HG03039 (cell line): ENCODE results near the gene NCAM1.

Experiments
- ATAC-seq: cut with Tn5 transposase; IDR thresholded peaks from one replicate; pipeline ENCODE4 v1.9.1; 2021; ENCODE audit warnings: mild to moderate bottlenecking, moderate library complexity; ENCODE audit not compliant: unreplicated experiment

Gene NCAM1

DNA sequence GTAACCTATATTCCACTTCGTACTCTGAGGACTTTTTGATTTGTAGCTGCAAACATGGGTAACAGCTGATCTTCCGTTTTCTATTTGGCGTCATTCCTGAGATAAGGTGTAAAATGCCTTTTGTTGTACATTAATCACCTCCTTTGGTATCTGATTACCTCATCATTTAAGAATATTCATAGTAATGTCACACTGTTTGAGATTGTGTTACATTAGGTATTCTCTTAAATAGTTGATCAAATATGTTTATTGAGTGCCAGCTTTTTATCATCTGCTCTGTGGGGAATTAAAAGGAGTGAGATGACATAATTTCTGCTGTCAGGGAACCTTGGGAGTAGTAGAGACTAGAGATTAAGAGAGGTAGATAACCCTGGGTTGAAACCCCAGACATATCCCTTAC lies 5.9 kb downstream of the NCAM1 start:
- no peak for ATAC-seq

DNA sequence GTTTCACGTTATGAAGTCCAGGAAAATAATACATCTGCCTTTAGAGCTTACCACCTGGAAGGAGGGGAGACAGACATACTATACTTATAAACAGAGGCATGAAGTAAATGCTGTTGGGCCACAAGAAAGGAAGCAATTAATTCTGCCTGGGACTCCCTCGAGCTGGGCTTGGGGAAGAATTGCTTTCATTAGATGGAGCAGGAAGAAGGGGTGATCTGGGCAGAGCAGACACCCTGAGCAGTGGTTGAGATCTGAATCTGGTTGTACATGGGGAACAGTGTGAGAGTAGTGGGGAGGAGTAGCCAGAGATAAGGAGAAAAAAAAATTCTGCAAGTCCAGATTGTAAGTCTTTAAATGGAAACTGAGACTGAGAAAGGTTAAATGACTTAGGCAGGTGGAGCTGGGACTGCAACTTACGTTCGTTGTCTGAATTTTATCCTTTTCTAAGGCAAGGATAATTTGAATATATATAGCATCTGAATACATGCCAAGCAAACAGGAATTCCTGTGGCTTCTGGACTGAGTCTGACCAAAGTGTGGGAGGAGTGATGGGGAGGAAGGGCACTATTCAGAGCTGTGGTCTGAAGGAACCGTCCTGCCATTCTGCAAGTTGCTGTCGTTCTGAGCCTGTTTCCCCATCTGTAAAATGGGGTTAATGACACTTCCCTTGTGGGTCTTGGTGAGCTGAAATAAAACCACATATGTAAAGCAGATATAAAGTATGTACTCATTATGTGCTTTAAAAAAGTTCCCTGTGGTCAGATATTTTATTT lies 7.9 kb downstream of the NCAM1 start:
- no peak for ATAC-seq

- ATAC-seq: no peak
Observed at GRCh38 chr11:112971195-112971594, 10.0 kb downstream of the NCAM1 start.

DNA sequence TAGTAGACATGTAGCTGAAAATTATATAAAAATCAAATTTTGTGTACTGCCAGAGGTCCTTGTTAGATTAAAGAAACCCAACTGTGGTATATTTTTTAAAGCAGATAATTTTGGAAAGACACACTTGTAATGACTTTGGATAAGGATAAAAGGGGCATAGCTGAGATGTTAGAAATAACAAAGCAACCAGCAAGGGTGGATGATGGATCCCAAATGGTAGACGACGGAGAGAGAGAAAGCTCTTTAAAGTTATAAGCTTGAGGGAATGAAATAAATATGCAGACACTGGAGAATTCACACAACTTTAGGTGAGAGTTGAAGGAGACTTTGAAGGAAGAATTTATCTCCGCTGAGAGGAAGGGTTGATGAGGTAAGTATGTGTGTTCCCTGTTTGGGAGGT lies 10.6 kb downstream of the NCAM1 start:
- no peak for ATAC-seq

DNA sequence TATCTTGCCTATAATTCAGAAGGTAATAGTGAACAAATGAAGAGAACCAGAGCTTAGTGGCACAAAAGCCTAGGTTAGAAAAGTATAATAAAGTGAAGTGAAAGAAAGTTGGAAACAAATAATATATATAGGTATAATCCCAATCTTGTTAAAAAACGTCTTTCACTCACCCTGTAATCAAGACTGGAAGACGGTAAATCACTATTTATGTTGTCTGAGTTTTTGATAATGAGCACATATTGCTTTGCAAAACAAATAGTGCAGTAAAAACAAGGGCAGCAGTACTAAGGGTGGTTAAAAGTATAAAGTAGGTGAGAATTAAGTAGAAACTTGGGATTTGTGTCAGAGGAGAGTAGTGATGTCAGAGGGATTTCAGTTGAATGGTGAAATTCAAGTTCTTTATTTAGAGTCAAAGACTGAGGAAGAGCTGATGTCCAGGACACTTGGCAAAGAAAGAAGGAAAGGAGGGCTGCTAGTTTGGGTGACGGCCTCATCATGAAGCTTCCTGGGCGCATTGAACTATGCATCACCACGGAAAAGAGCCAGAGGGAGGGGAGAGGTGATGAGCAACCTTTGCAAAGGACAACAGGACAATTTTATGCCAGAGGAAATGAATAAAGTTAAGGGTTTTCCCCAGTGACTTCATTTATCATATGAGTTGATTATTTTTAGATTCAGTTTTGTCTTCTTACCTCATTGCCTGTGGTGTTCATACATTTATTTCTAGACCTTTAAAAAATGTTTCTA lies 11.4 kb downstream of the NCAM1 start:
- ATAC-seq: no peak

DNA sequence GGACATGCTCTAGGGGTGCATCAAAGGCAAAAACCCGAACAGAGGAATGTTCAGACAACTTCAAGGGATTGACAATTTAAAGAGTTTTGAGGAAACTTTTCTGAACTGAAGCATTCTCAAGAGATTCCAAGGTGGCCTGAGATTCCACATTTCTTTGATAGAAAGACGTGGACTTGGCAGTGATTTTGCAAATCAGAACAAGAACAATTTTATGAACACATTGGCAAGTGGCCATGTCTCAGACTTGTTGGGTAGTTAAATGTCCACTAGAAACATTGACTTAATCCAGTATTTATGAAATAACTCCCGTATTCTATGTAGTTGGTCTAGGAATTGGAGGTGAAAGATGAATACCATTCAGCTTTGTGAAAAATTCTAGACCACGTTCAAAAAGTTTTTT lies 13.8 kb downstream of the NCAM1 start:
- no peak for ATAC-seq

DNA sequence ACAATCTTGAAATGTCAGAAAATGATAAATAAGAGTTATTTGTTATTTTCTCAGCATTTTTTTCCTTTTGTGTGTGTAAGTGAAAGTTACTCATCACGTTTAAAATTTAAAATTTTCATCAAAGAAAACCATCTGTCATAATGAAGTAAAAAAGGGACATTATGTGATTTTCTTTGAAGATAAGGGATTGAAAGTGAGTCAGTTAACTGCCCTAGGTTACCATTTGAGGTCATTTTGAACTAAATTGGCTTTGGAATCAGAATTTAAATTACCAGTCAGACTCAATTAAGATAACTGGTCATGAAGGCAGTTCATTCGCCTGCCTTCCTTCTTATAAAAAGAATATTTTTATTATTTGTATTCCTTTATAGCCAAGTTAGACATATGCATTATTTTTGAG lies 14.3 kb downstream of the NCAM1 start:
- no peak for ATAC-seq

DNA sequence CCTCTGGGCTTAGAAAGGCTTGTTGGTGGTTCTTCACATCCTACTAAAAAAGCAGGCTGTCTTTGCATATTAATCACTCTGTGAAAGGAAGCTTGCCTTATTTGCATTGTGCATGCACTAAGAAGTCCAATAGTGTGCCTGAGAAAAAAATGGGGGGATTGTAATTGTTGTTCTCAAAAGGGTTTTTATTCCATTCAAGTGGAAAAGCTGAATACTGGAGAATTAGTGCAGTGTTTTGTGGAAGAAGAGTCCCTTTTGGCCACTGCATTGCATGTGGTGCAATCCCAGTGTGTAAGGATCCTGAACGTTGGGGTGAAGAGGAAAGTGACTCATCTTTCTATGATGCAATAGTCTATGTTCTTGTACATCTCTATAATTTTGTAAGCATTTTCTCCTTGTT lies 16.5 kb downstream of the NCAM1 start:
- ATAC-seq: no peak

GRCh38 chr11:112983887-112984286 lies 22.7 kb downstream of the NCAM1 start:
- ATAC-seq: no peak

- no peak for ATAC-seq
Observed at GRCh38 chr11:112989198-112989597, 28.0 kb downstream of the NCAM1 start.

- ATAC-seq: no peak
Observed at GRCh38 chr11:112993808-112994207, 32.6 kb downstream of the NCAM1 start.

GRCh38 chr11:112995423-112996090 lies 34.3 kb downstream of the NCAM1 start:
- no peak for ATAC-seq

GRCh38 chr11:112996994-112997393 lies 35.8 kb downstream of the NCAM1 start:
- ATAC-seq: no peak

DNA sequence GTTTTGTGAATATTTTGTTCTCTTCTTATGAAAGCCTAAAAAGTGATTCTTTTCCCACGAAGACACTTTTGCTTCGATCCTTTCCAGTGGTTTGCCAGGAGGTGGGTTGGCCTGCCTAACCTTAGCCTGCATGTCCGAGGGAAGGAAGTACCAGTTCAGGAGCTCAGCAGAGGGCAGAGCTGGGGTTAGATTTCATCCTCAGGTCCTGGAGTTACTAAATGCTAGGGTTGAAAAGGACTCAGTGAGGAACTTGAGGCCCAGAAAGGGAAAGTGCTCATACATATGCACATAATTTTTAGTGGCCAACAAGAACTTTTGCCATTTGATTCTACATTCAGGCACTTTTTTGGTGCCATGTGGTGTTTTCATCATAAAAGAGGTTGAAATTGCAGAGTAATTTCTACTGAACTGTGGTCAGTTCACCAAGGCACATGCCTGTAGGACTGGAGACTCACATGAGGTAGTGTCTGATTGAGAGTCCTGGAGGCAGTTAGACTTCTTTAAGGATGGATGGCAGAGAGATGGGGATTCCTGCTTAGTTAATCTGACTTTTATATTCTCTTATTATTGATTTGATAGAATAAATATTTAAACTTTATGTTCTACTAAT lies 36.7 kb downstream of the NCAM1 start:
- ATAC-seq: no peak

- no peak for ATAC-seq
Observed at GRCh38 chr11:112999520-112999919, 38.3 kb downstream of the NCAM1 start.

DNA sequence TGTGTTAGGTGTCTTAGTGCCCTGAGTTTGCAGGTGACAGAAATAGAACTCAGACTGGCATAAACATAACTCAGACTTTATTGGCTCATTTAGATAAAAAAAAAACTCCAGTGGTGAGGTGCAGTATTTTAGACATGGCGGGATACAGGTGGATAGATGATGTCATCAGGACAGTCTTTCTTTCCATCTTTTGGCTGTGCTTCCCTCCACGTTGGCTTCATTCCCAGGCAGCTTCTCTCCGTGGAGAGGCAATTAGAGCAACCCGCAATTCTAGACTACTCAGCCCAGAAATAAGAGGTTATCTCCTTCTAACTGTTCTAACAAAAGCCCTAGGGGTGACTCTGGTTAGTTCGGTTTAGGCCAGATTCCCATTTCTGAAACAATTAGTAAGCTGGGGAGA lies 40.5 kb downstream of the NCAM1 start:
- ATAC-seq: no peak

DNA sequence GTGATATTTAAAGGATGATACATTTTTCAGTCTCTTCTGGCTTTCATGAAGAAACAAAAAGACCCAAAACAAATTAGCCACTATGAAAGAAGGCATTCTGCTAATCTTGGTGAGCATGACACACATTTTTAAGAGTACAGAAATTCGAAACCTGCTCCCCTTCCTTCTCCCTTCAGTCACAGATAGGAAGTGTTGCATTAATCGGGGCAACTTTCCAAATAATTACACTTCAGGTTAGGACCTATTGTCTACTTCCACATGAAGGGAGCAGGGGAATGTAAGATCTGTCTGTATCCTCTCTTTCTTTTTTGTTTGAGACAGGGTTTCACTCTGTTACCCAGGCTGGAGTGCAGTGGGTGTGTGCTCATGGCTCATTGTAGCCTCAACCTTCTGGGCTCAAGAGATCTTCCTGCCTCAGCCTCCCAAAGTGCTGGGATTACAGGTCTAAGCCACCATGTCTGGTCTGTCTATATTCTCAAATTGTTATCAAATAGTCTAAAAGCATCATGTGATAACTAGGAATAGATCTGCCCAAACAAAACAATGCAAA lies 45.8 kb downstream of the NCAM1 start:
- ATAC-seq: no peak

DNA sequence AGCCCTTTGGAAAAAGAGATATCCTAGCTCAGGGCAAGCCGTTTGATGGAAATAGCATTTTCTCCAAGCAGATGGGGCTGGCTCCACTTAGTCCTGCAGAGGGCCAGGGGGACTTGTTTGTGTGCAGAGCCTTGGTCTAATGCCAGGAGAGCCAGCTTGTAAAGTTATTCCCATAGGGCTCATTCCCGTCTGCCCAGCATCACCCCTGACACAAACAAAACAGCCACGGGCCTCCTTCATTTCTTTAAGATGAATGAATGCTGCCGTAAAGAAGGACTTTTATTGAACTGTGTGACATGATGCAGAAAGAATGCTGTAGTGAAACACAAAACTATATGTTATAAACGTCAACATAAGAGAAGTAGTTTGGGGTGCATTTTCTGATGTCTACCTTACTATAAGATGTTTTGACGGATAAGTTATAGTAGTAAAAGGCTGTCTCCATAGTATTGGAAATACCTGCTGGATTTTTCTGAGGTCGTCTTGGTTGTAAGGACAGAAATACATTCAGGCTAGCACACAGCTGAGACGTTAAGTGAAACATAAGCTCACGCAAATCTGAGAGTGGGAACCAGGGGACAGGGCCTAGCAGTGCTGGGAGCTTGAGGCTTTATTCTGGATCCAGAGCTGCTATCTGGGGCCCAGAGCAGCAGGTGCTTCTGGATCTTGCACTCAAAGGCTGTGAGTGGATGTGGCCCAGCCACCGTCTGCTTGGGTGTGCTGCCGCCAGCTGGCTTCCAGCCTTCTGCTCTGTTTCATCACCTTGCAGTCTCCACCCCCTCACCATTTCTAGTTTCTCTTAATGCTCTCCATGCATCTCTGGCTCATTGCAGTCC lies 53.3 kb downstream of the NCAM1 start:
- no peak for ATAC-seq

- no peak for ATAC-seq
Observed at GRCh38 chr11:113015098-113015455, 53.9 kb downstream of the NCAM1 start.

DNA sequence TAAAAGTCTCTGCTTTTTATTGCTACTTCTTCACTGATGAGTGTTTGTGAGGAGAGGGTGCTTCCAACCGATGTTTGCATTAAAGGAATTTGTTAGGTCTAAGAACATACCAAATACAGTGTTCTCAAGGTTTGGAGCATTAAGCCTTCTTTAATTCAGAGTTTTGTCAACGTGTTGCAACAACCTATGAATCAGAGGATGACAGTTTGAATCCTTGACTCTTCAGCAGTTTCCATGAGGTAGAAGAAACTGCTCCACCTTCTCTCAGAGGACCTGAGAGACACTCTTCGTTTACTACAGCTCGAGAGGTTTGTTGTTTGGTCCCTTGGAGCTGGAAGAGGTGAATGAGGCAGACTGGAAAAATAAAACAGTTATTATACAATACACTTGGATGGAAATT lies 55.7 kb downstream of the NCAM1 start:
- ATAC-seq: no peak
